Sigmoid colon (tissue), 3 donors: ENCODE measurements around the gene VDAC2.

Source experiments
- POLR2A ChIP-seq, 2 donors: fragments of 450-650 bp; IDR thresholded peaks; one replicate each; pipeline ENCODE4 v1.6.1; 2016; ENCODE audit warnings: antibody characterized with exemption in 2 of 2, mild to moderate bottlenecking in 2 of 2, moderate library complexity in 2 of 2
- TF ChIP-seq, protein P1 (sequence below), 4 experiments: fragments of 450-650 bp in 3 of 4; fragments of 200-600 bp in 1 of 4; IDR thresholded peaks; one replicate each; pipeline ENCODE4 v1.5.1; 2016 to 2019; ENCODE audit warnings: antibody characterized with exemption in 4 of 4, mild to moderate bottlenecking in 3 of 4, moderate library complexity in 2 of 4

DNA sequence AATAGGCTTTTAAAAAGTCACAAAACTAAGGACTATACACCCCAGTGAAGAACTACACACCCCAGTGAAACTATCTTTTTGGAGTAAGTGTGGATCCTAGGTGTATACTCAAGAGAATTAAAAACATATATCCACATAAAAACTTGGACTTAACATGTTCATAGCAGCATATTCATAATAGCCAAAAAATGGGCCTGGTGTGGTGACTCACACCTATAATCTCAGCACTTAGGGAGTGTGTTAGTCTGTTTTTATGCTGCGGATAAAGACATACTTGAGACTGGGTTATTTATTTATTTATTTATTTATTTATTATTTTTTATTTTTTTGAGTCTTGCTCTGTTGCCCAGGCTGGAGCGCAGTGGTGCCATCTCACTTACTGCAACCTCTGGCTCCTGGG is 44.1 kb downstream of the VDAC2 start:
- TF ChIP-seq, protein P1, sequence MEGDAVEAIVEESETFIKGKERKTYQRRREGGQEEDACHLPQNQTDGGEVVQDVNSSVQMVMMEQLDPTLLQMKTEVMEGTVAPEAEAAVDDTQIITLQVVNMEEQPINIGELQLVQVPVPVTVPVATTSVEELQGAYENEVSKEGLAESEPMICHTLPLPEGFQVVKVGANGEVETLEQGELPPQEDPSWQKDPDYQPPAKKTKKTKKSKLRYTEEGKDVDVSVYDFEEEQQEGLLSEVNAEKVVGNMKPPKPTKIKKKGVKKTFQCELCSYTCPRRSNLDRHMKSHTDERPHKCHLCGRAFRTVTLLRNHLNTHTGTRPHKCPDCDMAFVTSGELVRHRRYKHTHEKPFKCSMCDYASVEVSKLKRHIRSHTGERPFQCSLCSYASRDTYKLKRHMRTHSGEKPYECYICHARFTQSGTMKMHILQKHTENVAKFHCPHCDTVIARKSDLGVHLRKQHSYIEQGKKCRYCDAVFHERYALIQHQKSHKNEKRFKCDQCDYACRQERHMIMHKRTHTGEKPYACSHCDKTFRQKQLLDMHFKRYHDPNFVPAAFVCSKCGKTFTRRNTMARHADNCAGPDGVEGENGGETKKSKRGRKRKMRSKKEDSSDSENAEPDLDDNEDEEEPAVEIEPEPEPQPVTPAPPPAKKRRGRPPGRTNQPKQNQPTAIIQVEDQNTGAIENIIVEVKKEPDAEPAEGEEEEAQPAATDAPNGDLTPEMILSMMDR (IDR thresholded peaks at IDR 0.05) = no peak
- no peak for TF ChIP-seq POLR2A (IDR thresholded peaks at IDR 0.05)
